AG10803 (cell line): ENCODE data around the gene HAND2.

Experiments used
- DNase-seq: peaks from one replicate; pipeline ENCODE4 v3.0.0; 2010; ENCODE audit warnings: low read depth
- H3K4me3 ChIP-seq: 2 replicates; pipeline ENCODE4 v1.5.1; 2011; ENCODE audit warnings: mild to moderate bottlenecking, low read length, control low read depth
- TF ChIP-seq, protein P1 (sequence below): conservative IDR thresholded peaks from 2 replicates; pipeline ENCODE4 v1.5.1; 2011; ENCODE audit warnings: mild to moderate bottlenecking, low read length, control low read depth, inconsistent platforms

Gene HAND2

DNA sequence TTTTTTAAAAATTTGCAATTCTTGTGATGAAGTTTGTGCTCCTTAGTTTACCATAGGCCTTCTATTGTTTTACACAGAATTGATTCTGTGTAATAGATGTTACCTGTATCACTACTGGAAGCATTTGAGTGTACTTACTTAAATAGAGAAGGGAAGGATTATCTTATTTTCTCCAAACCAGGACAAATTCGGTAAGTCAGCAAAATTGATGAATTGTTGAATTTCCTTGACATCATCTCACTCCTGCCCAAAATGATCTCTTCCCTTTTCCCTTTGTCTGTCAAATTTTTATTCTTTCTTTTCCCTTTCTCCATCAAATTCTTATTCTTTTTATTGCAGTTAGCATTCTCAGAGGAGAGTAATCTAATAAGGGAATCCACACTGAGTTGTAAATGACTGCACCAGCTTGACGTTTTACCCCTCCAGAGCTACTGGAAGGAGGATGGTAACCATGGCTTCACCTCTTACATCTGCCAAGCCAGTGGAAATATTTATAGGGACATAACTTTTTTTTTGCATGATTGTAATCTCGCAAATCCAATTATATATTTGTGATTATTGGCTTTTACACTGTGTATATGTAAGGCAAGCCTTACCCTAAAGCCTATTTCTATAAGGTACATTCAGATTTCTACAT, 42.6 kb upstream of the HAND2 start:
- TF ChIP-seq, protein P1, sequence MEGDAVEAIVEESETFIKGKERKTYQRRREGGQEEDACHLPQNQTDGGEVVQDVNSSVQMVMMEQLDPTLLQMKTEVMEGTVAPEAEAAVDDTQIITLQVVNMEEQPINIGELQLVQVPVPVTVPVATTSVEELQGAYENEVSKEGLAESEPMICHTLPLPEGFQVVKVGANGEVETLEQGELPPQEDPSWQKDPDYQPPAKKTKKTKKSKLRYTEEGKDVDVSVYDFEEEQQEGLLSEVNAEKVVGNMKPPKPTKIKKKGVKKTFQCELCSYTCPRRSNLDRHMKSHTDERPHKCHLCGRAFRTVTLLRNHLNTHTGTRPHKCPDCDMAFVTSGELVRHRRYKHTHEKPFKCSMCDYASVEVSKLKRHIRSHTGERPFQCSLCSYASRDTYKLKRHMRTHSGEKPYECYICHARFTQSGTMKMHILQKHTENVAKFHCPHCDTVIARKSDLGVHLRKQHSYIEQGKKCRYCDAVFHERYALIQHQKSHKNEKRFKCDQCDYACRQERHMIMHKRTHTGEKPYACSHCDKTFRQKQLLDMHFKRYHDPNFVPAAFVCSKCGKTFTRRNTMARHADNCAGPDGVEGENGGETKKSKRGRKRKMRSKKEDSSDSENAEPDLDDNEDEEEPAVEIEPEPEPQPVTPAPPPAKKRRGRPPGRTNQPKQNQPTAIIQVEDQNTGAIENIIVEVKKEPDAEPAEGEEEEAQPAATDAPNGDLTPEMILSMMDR: no peak
- H3K4me3 ChIP-seq: no peak overlapping the region

DNA sequence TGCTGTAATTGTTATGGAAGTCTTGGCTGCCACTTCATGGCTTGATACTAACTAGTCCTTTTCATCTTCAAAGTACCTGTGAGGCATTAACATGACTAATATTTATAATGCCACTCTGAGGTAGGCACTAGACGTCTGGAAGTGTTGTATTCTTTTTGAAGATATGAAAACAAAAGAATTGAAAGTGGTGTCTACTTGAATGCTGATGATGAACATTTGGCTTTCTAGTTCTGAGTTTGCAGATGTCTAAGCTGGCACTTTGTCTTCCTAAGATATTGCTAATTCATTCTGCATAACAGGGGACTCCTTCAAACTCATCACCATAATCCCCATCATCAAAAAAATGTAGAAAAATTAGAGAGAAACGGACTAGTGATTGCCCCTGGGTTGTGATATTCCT, 41.6 kb upstream of the HAND2 start:
- TF ChIP-seq, protein P1: no peak
- no peak for DNase-seq
- no peak overlapping the region for H3K4me3 ChIP-seq

More for the DNA sequence above, 42.6 kb upstream of the HAND2 start:
- DNase-seq: no peak

DNA sequence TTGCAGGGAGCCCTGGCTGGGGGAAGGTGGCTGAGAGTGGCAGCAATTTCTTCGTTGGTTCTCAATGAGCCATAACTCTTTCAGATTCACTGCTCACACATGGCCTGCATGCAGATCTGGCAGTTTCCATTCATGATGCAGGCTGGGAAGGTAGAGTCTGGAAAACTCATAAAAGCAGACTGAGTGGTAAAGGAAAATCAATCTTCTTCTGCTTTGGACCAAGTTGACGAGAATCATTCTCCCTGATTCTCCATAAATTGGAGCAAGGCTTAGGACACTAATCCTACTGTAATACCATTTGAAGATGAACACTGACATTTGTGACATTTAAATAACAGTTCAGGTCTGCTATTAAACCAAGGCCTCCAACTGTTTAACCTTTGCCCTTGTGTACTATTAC, 35.3 kb upstream of the HAND2 start:
- no peak for DNase-seq
- no peak overlapping the region for H3K4me3 ChIP-seq
- TF ChIP-seq, protein P1: no peak

DNA sequence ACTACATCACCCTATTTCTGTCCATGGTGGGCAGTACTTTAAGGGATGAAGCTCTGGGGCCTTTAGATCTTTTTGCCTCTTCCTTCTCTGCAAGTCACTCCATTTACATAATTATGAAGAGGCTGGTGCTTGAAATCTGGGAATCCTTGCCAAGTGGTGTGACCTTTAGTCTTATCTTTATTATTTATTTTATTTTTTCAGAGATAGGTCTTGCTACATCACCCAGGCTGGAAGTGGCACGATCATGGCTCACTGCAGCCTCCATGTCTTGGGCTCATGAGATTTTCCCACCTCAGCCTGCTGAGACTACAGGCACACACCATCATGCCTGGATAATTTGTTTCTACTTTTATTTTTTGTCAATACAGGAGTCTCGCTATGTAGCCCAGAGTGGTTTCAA, 34.4 kb upstream of the HAND2 start:
- TF ChIP-seq, protein P1: no peak
- DNase-seq: no peak
- no peak overlapping the region for H3K4me3 ChIP-seq

DNA sequence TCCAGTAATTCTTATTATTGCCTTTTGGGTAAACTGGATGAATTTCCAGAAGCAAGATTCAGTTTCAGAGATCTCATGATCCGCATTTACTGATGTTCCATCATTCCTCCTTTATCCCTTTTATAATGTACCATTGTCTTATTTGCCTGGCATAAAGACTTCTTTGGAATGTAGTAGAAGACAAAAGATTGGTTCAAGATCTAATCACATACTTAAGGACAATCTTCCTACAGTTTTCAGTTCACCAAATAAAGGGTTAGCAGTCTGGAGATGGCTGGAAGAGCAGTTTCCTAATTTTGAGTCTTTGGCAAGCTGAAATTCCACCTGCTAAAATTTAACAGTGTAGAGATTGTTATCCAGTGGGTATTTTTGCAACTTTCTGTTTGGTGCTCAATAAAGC, 30.9 kb upstream of the HAND2 start:
- no peak overlapping the region for H3K4me3 ChIP-seq
- TF ChIP-seq, protein P1: no peak
- DNase-seq: no peak

DNA sequence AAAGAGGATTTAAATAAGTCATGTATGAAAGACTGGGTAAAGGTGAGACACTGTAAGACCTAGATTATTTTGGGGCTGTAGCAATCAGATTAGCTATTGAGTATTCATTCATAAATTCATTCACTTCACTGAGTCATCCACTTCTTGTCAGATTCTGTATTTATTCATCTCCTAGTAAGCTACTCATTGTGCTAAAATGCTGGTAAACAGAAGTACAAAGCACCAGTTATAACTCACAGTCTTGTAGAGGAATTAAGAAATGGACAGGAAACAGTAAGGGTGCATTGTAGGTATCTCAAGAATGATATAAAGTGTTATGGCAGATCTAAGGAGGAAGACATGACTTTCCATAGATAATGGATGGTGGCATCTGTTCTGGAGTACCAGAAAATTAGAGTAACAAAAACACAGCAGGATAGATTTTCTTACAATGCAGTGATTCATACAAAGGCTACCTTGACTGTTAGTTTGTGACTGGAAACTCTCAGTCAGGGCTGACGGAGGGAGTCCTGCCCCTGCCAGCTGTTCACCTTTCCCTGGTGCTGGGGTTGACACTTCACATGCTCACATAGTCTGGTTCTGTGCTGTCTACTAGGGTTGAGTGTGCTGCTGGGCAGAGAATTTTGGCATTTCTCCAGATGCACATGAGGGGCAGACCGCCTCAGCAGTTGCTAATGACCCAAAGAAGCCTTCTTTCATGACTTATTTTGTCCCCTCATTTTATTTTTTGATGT, 26.5 kb upstream of the HAND2 start:
- TF ChIP-seq, protein P1: no peak
- no peak for DNase-seq
- no peak overlapping the region for H3K4me3 ChIP-seq

DNA sequence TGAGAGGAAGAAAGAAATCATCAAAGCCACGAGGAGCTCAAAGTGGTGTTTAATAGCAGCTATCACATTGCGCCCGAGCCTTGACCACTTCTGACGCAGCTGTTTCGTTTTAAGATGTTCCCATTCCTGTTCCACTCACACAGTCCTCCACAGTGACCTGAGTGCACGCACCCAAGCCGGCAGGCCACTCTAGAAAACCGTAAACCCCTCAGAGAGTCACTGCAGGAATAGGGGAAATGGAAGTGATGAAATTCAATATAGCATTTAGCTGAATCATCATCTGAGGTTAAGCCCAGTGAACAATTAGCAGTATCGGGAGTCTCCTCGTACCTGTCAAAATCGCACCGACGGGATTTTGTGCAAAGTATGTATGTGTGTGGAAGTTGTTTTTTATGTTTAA, 17.9 kb upstream of the HAND2 start:
- TF ChIP-seq, protein P1: no peak
- no peak overlapping the region for H3K4me3 ChIP-seq
- no peak for DNase-seq
